ENCODE data around the gene AMPD3.

The AMPD3 gene

GRCh38 chr11:10474551-10474950, 19.5 kb downstream of the AMPD3 start:
- Histone ChIP-seq H3K36me3 (ENCODE audit: insufficient read depth, low read length) (peaks cover 7% of the 10 kb centered on the region), H3K27me3 (ENCODE audit: control insufficient read depth, insufficient read depth, low read length) (no peaks in the 10 kb centered on the region), H3K4me3 (ENCODE audit: low read length) (no peak overlapping the region), H3K4me1 (ENCODE audit: control insufficient read depth, insufficient read depth, low read length) (peaks cover 3% of the 10 kb centered on the region), H3K4me2 (ENCODE audit: low read length) (no peak overlapping the region), H3K9ac (ENCODE audit: low read depth, low read length) (no peak overlapping the region), H3K9me3 (replicated peaks; ENCODE audit: low read length) (no peaks in the 10 kb centered on the region)

GRCh38 chr11:10476342-10476741, 21.3 kb downstream of the AMPD3 start:
- H3K36me3 ChIP-seq (ENCODE audit: insufficient read depth, low read length): peaks cover 13% of the 10 kb centered on the region
- H3K4me1 ChIP-seq (ENCODE audit: control insufficient read depth, insufficient read depth, low read length): peaks cover 3% of the 10 kb centered on the region
- no peaks in the 10 kb centered on the region for H3K27me3 ChIP-seq (ENCODE audit: control insufficient read depth, insufficient read depth, low read length)
- H3K4me3 ChIP-seq (ENCODE audit: low read length): no peak overlapping the region
- H3K4me2 ChIP-seq (ENCODE audit: low read length): no peak overlapping the region
- H3K9ac ChIP-seq (ENCODE audit: low read depth, low read length): no peak overlapping the region
- H3K9me3 ChIP-seq (replicated peaks; ENCODE audit: low read length): no peaks in the 10 kb centered on the region

- H3K4me2 ChIP-seq (ENCODE audit: low read length): no peak overlapping the region
- H3K36me3 ChIP-seq (ENCODE audit: insufficient read depth, low read length): peaks cover 16% of the 10 kb centered on the region
- no peaks in the 10 kb centered on the region for H3K9me3 ChIP-seq (replicated peaks; ENCODE audit: low read length)
- no peaks in the 10 kb centered on the region for H3K27me3 ChIP-seq (ENCODE audit: control insufficient read depth, insufficient read depth, low read length)
- no peak overlapping the region for H3K9ac ChIP-seq (ENCODE audit: low read depth, low read length)
- peaks cover 3% of the 10 kb centered on the region for H3K4me1 ChIP-seq (ENCODE audit: control insufficient read depth, insufficient read depth, low read length)
- H3K4me3 ChIP-seq (ENCODE audit: low read length): no peak overlapping the region
Observed at GRCh38 chr11:10476927-10477689, 22.0 kb downstream of the AMPD3 start.

GRCh38 chr11:10477690-10478046, 22.6 kb downstream of the AMPD3 start:
- peaks cover 3% of the 10 kb centered on the region for H3K4me1 ChIP-seq (ENCODE audit: control insufficient read depth, insufficient read depth, low read length)
- no peak overlapping the region for H3K4me2 ChIP-seq (ENCODE audit: low read length)
- H3K9ac ChIP-seq (ENCODE audit: low read depth, low read length): no peak overlapping the region
- H3K27me3 ChIP-seq (ENCODE audit: control insufficient read depth, insufficient read depth, low read length): no peaks in the 10 kb centered on the region
- no peak overlapping the region for H3K4me3 ChIP-seq (ENCODE audit: low read length)
- peaks cover 19% of the 10 kb centered on the region for H3K36me3 ChIP-seq (ENCODE audit: insufficient read depth, low read length)
- no peaks in the 10 kb centered on the region for H3K9me3 ChIP-seq (replicated peaks; ENCODE audit: low read length)

GRCh38 chr11:10478066-10478465, 23.0 kb downstream of the AMPD3 start:
- Histone ChIP-seq H3K36me3 (ENCODE audit: insufficient read depth, low read length) (peaks cover 23% of the 10 kb centered on the region), H3K27me3 (ENCODE audit: control insufficient read depth, insufficient read depth, low read length) (no peaks in the 10 kb centered on the region), H3K9me3 (replicated peaks; ENCODE audit: low read length) (no peaks in the 10 kb centered on the region), H3K4me1 (ENCODE audit: control insufficient read depth, insufficient read depth, low read length) (peaks cover 3% of the 10 kb centered on the region), H3K9ac (ENCODE audit: low read depth, low read length) (no peak overlapping the region), H3K4me2 (ENCODE audit: low read length) (no peak overlapping the region), H3K4me3 (ENCODE audit: low read length) (no peak overlapping the region)

- Histone ChIP-seq H3K36me3 (ENCODE audit: insufficient read depth, low read length) (peaks cover 28% of the 10 kb centered on the region), H3K9me3 (replicated peaks; ENCODE audit: low read length) (no peaks in the 10 kb centered on the region), H3K4me2 (ENCODE audit: low read length) (no peak overlapping the region), H3K9ac (ENCODE audit: low read depth, low read length) (no peak overlapping the region), H3K4me1 (ENCODE audit: control insufficient read depth, insufficient read depth, low read length) (peaks cover 3% of the 10 kb centered on the region), H3K27me3 (ENCODE audit: control insufficient read depth, insufficient read depth, low read length) (no peaks in the 10 kb centered on the region), H3K4me3 (ENCODE audit: low read length) (no peak overlapping the region)
Observed at GRCh38 chr11:10478574-10479550, 23.8 kb downstream of the AMPD3 start.

- H3K4me2 ChIP-seq (ENCODE audit: low read length): no peak overlapping the region
- H3K36me3 ChIP-seq (ENCODE audit: insufficient read depth, low read length): peaks cover 37% of the 10 kb centered on the region
- H3K4me1 ChIP-seq (ENCODE audit: control insufficient read depth, insufficient read depth, low read length): peaks cover 3% of the 10 kb centered on the region
- H3K4me3 ChIP-seq (ENCODE audit: low read length): no peak overlapping the region
- H3K27me3 ChIP-seq (ENCODE audit: control insufficient read depth, insufficient read depth, low read length): no peaks in the 10 kb centered on the region
- no peak overlapping the region for H3K9ac ChIP-seq (ENCODE audit: low read depth, low read length)
- H3K9me3 ChIP-seq (replicated peaks; ENCODE audit: low read length): no peaks in the 10 kb centered on the region
Observed at GRCh38 chr11:10480026-10480425, 25.0 kb downstream of the AMPD3 start.

- Histone ChIP-seq H3K4me2 (ENCODE audit: low read length) (no peak overlapping the region), H3K4me3 (ENCODE audit: low read length) (no peak overlapping the region), H3K36me3 (ENCODE audit: insufficient read depth, low read length) (peaks cover 39% of the 10 kb centered on the region), H3K27me3 (ENCODE audit: control insufficient read depth, insufficient read depth, low read length) (no peaks in the 10 kb centered on the region), H3K9ac (ENCODE audit: low read depth, low read length) (no peak overlapping the region), H3K9me3 (replicated peaks; ENCODE audit: low read length) (no peaks in the 10 kb centered on the region), H3K4me1 (ENCODE audit: control insufficient read depth, insufficient read depth, low read length) (peaks cover 3% of the 10 kb centered on the region)
Observed at GRCh38 chr11:10480760-10481159, 25.7 kb downstream of the AMPD3 start.

- Histone ChIP-seq H3K4me2 (ENCODE audit: low read length) (no peak overlapping the region), H3K4me3 (ENCODE audit: low read length) (no peak overlapping the region), H3K9me3 (replicated peaks; ENCODE audit: low read length) (no peaks in the 10 kb centered on the region), H3K4me1 (ENCODE audit: control insufficient read depth, insufficient read depth, low read length) (peaks cover 3% of the 10 kb centered on the region), H3K9ac (ENCODE audit: low read depth, low read length) (no peak overlapping the region), H3K27me3 (ENCODE audit: control insufficient read depth, insufficient read depth, low read length) (no peaks in the 10 kb centered on the region), H3K36me3 (ENCODE audit: insufficient read depth, low read length) (peaks cover 33% of the 10 kb centered on the region)
Observed at GRCh38 chr11:10481560-10482349, 26.7 kb downstream of the AMPD3 start.

GRCh38 chr11:10483174-10483573, 28.1 kb downstream of the AMPD3 start:
- no peaks in the 10 kb centered on the region for H3K27me3 ChIP-seq (ENCODE audit: control insufficient read depth, insufficient read depth, low read length)
- no peak overlapping the region for H3K4me2 ChIP-seq (ENCODE audit: low read length)
- no peak overlapping the region for H3K9ac ChIP-seq (ENCODE audit: low read depth, low read length)
- H3K9me3 ChIP-seq (replicated peaks; ENCODE audit: low read length): no peaks in the 10 kb centered on the region
- H3K36me3 ChIP-seq (ENCODE audit: insufficient read depth, low read length): peaks cover 33% of the 10 kb centered on the region
- no peak overlapping the region for H3K4me3 ChIP-seq (ENCODE audit: low read length)
- H3K4me1 ChIP-seq (ENCODE audit: control insufficient read depth, insufficient read depth, low read length): peaks cover 3% of the 10 kb centered on the region

GRCh38 chr11:10483584-10483983, 28.5 kb downstream of the AMPD3 start:
- H3K36me3 ChIP-seq (ENCODE audit: insufficient read depth, low read length): peaks cover 33% of the 10 kb centered on the region
- no peak overlapping the region for H3K9ac ChIP-seq (ENCODE audit: low read depth, low read length)
- no peaks in the 10 kb centered on the region for H3K9me3 ChIP-seq (replicated peaks; ENCODE audit: low read length)
- H3K4me1 ChIP-seq (ENCODE audit: control insufficient read depth, insufficient read depth, low read length): peaks cover 2% of the 10 kb centered on the region
- H3K4me2 ChIP-seq (ENCODE audit: low read length): no peak overlapping the region
- H3K4me3 ChIP-seq (ENCODE audit: low read length): no peak overlapping the region
- no peaks in the 10 kb centered on the region for H3K27me3 ChIP-seq (ENCODE audit: control insufficient read depth, insufficient read depth, low read length)

All from skeletal muscle satellite cell (primary cell).